Upper lobe of left lung (tissue), 4 donors: ENCODE data around the gene MINDY3.

Source experiments
- CTCF ChIP-seq, 6 experiments: fragments of 450-650 bp in 4 of 6; fragments of 200-600 bp in 2 of 6; sonication (generic) in 2 of 6; IDR thresholded peaks; one replicate each; pipeline ENCODE4 v1.5.1; 2016 to 2019; ENCODE audit warnings: antibody characterized with exemption in 6 of 6
- POLR2A ChIP-seq, 4 donors: fragments of 450-650 bp; IDR thresholded peaks; one replicate each; pipeline ENCODE4 v1.5.1; 2016 to 2017; ENCODE audit warnings: antibody characterized with exemption in 4 of 4, mild to moderate bottlenecking in 2 of 4

GRCh38 chr10:15877836-15878576 lies 17.7 kb upstream of the MINDY3 start:
- TF ChIP-seq CTCF (IDR thresholded peaks at IDR 0.05) (no peak), POLR2A (IDR thresholded peaks at IDR 0.05) (no peak)
